Head of caudate nucleus (tissue), 42 donors: Measurements from ENCODE around the gene SGTB.

ENCODE experiments used
- DNase-seq, 42 donors: peaks; one replicate each; pipeline versions ENCODE4 v3.0.0 to v3.0.0-alpha.2; 2020 to 2021; ENCODE audit warnings: mixed read lengths in 7 of 42
- intact Hi-C: fragments of 100-400 bp; cut with DNase I; formaldehyde crosslinking; loops from one replicate; pipeline ENCODE4 v1.15.0; 2022

The SGTB gene

GRCh38 chr5:65620021-65620420 is 101.9 kb downstream of the SGTB start:
- intact Hi-C loops = loop anchor here (10.0 kb wide), 3 partner anchors 55 to 525 kb away; partner anchors contain the start of genes CENPK, PPWD1 and SREK1
- DNase-seq = no peak
